SK-N-SH (cell line): Measurements from ENCODE around the gene FARSB. TPM values are rescaled to one million over a fixed set of nuclear protein-coding genes. Genes with fewer than 3 reads are reported as not detected.

ENCODE experiments used
- CTCF ChIA-PET: fragments of 300-600, 350-600 bp; formaldehyde crosslinking; extraction: SDS; loops from one replicate; lab custom pipeline; 2021; lab: Yijun Ruan, JAX
- POLR2A ChIA-PET: fragments of 350-600 bp; sonication (Branson Sonifier 250); formaldehyde crosslinking; extraction: SDS; loops from one replicate; lab custom pipeline; 2020; ENCODE audit warnings: antibody characterized with exemption, inconsistent platforms; lab: Yijun Ruan, JAX
- DNase-seq: peaks from one replicate; pipeline ENCODE4 v3.0.0; 2012
- H2AFZ ChIP-seq: fragments of 200-600 bp; sonication (generic); 2 replicates; pipeline ENCODE4 v1.8.1; 2016; ENCODE audit warnings: antibody characterized with exemption, mild to moderate bottlenecking, low read depth
- H3F3A ChIP-seq: fragments of 200-600 bp; sonication (generic); replicated peaks from 2 replicates; pipeline ENCODE3; 2016; ENCODE audit warnings: antibody characterized with exemption, mild to moderate bottlenecking; ENCODE audit not compliant: insufficient read depth
- H3K27ac ChIP-seq, 2 experiments: fragments of 200-500 bp in 1 of 2; fragments of 200-600 bp in 1 of 2; sonication (Bioruptor generic) in 1 of 2; sonication (generic), shearing (Covaris generic) in 1 of 2; 2 replicates each; pipeline versions ENCODE4 v1.5.1 to v1.6.1; 2014 to 2016; ENCODE audit warnings: low read depth in 2 of 2, inconsistent platforms in 1 of 2, low read length in 1 of 2, mild to moderate bottlenecking in 1 of 2, mixed read lengths in 1 of 2
- H3K27me3 ChIP-seq: fragments of 200-600 bp; sonication (generic), shearing (Covaris generic); 2 replicates; pipeline ENCODE4 v1.6.1; 2016; ENCODE audit warnings: mixed run types; ENCODE audit not compliant: insufficient read depth
- H3K36me3 ChIP-seq, 2 experiments: fragments of 200-500 bp in 1 of 2; fragments of 200-600 bp in 1 of 2; sonication (Bioruptor generic) in 1 of 2; sonication (generic) in 1 of 2; replicated peaks in 1 of 2; 2 replicates each; pipeline versions ENCODE3 to v1.5.1; 2014 to 2016; ENCODE audit warnings: low read length in 1 of 2, mild to moderate bottlenecking in 1 of 2; ENCODE audit not compliant: insufficient read depth in 2 of 2, control insufficient read depth in 1 of 2
- H3K4me1 ChIP-seq, 2 experiments: fragments of 200-500 bp in 1 of 2; fragments of 200-600 bp in 1 of 2; sonication (Bioruptor generic) in 1 of 2; sonication (generic), shearing (Covaris generic) in 1 of 2; 2 replicates each; pipeline versions ENCODE4 v1.5.1 to v1.6.1; 2014 to 2016; ENCODE audit warnings: low read depth in 1 of 2, low read length in 1 of 2, mixed run types in 1 of 2; ENCODE audit not compliant: insufficient read depth in 2 of 2, control insufficient read depth in 1 of 2
- H3K4me2 ChIP-seq: fragments of 200-600 bp; sonication (generic), shearing (Covaris generic); 2 replicates; pipeline ENCODE4 v1.6.1; 2017; ENCODE audit warnings: mixed run types
- H3K4me3 ChIP-seq, 2 experiments: fragments of 200-500 bp in 1 of 2; fragments of 200-600 bp in 1 of 2; sonication (Bioruptor generic) in 1 of 2; sonication (generic), shearing (Covaris generic) in 1 of 2; 2 replicates each; pipeline versions ENCODE4 v1.5.1 to v1.8.1; 2014 to 2016; ENCODE audit warnings: low read depth in 2 of 2, inconsistent platforms in 1 of 2, low read length in 1 of 2, mild to moderate bottlenecking in 1 of 2, mixed read lengths in 1 of 2, moderate library complexity in 1 of 2
- H3K79me2 ChIP-seq: fragments of 200-600 bp; sonication (generic); 2 replicates; pipeline ENCODE4 v1.8.1; 2017; ENCODE audit warnings: mild to moderate bottlenecking; ENCODE audit not compliant: insufficient read depth
- H3K9ac ChIP-seq: fragments of 200-600 bp; sonication (generic); 2 replicates; pipeline ENCODE4 v1.6.1; 2017; ENCODE audit warnings: mixed run types
- H3K9me2 ChIP-seq: fragments of 200-600 bp; sonication (generic); 2 replicates; pipeline ENCODE4 v1.6.1; 2017; ENCODE audit warnings: mixed run types
- H3K9me3 ChIP-seq: fragments of 200-600 bp; sonication (generic); 2 replicates; pipeline ENCODE4 v1.6.1; 2017; ENCODE audit warnings: mixed run types, mild to moderate bottlenecking, moderate library complexity
- H4K20me1 ChIP-seq: fragments of 200-600 bp; sonication (generic); 2 replicates; pipeline ENCODE4 v1.6.1; 2017; ENCODE audit warnings: mild to moderate bottlenecking, mixed run types; ENCODE audit not compliant: insufficient read depth
- CTCF ChIP-seq: fragments of 200-600 bp; sonication (generic); IDR thresholded peaks from 2 replicates; pipeline ENCODE4 v1.6.1; 2017; ENCODE audit warnings: antibody characterized with exemption, mild to moderate bottlenecking, moderate library complexity
- ELF1 ChIP-seq: IDR thresholded peaks from 2 replicates; pipeline ENCODE4 v1.4.0; 2012
- FOSL2 ChIP-seq: IDR thresholded peaks from 2 replicates; pipeline ENCODE4 v1.4.0; 2012; ENCODE audit warnings: low read depth, mild to moderate bottlenecking, moderate library complexity, borderline replicate concordance
- FOXM1 ChIP-seq: IDR thresholded peaks from 2 replicates; pipeline ENCODE4 v1.4.0; 2012; ENCODE audit warnings: low read depth, mild to moderate bottlenecking
- MAX ChIP-seq: IDR thresholded peaks from 2 replicates; pipeline ENCODE4 v1.4.0; 2012; ENCODE audit warnings: low read depth
- RFX5 ChIP-seq: IDR thresholded peaks from 2 replicates; pipeline ENCODE4 v1.6.1; 2012; ENCODE audit warnings: mild to moderate bottlenecking, improper control_type of control experiment, low read length
- SIN3A ChIP-seq: IDR thresholded peaks from 2 replicates; pipeline ENCODE4 v1.6.1; 2012; ENCODE audit warnings: low read depth, mild to moderate bottlenecking, low read length, moderate library complexity, borderline replicate concordance
- TAF1 ChIP-seq: IDR thresholded peaks from 2 replicates; pipeline ENCODE4 v1.6.1; 2012; ENCODE audit warnings: low read depth, mild to moderate bottlenecking, low read length, moderate library complexity, borderline replicate concordance
- TEAD4 ChIP-seq: IDR thresholded peaks from 2 replicates; pipeline ENCODE4 v1.4.0; 2012; ENCODE audit warnings: mild to moderate bottlenecking, borderline replicate concordance; ENCODE audit not compliant: insufficient read depth
- USF1 ChIP-seq: IDR thresholded peaks from 2 replicates; pipeline ENCODE4 v1.4.0; 2012; ENCODE audit warnings: low read depth, borderline replicate concordance
- USF2 ChIP-seq: fragments of 150-350 bp; IDR thresholded peaks from 2 replicates; pipeline ENCODE4 v1.6.1; 2017; ENCODE audit warnings: antibody characterized with exemption, low read length, low read depth, borderline replicate concordance
- YY1 ChIP-seq: IDR thresholded peaks from 2 replicates; pipeline ENCODE4 v1.4.0; 2012; ENCODE audit warnings: low read depth, mild to moderate bottlenecking
- ZBTB33 ChIP-seq: IDR thresholded peaks from 2 replicates; pipeline ENCODE4 v1.4.0; 2012; ENCODE audit warnings: low read depth, borderline replicate concordance
- WGBS: methylation state at CpG from one replicate; pipeline ENCODE4 v1.1.6; 2017; ENCODE audit warnings: low lambda C conversion rate; 5-methylcytosine and 5-hydroxymethylcytosine counted together
- polyA plus RNA-seq, 3 experiments: library from polyadenylated mRNA; depleted of rRNA; stranded (reverse); fragments of >200 nt; gene quantifications; 2 replicates each; pipeline ENCODE4 v1.2.3, GENCODE V29; 2012

FARSB gene
- polyA plus RNA-seq, 1 of the 3 experiments (the other 2 are of a cell fraction): 15.4 TPM

- TF ChIP-seq USF2: no peak
These were observed 33.4 kb upstream of the FARSB start (continued) for GRCh38 chr2:222689322-222689721.

- Histone ChIP-seq H3K27ac (no peak overlapping the region), H3K4me2 (no peak overlapping the region), H3K27me3 (no peaks in the 10 kb centered on the region), H3K9me2 (no peaks in the 10 kb centered on the region), H4K20me1 (no peaks in the 10 kb centered on the region), H3K9ac (no peak overlapping the region), H3F3A (no peaks in the 10 kb centered on the region), H3K79me2 (no peaks in the 10 kb centered on the region), H3K4me1 (0 out of 4 replicates have a peak, but pooled peaks cover 0 to 7% of the 10 kb centered on the region in 2 experiments), H3K9me3 (no peaks in the 10 kb centered on the region), H2AFZ (no peak overlapping the region), H3K36me3 (no peaks in the 10 kb centered on the region), H3K4me3 (no peak overlapping the region)
- ChIA-PET CTCF (interaction anchor here (0.7 to 4.6 kb wide), 7 partner anchors 10 to 371 kb away, joined by 4 to 54 read pairs (median 9); no protein-coding TSS in a partner anchor), POLR2A (no interaction called here)
- TF ChIP-seq FOSL2: no peak
- no peak for TF ChIP-seq ZBTB33
- TF ChIP-seq TEAD4: no peak
- no peak for TF ChIP-seq ELF1
- no peak for TF ChIP-seq CTCF
- TF ChIP-seq MAX: no peak
- no peak for TF ChIP-seq SIN3A
- no peak for TF ChIP-seq YY1
- TF ChIP-seq TAF1: no peak
- TF ChIP-seq USF1: no peak
- no peak for TF ChIP-seq RFX5
- TF ChIP-seq FOXM1: no peak
- 94% methylated on average over 2 of the region's 2 CpGs for WGBS
- DNase-seq: no peak
These were observed 33.0 kb upstream of the FARSB start for GRCh38 chr2:222688917-222689316.
